ENCODE measurements around the gene HIVEP3. TPM values are rescaled to one million over a fixed set of nuclear protein-coding genes. Genes with fewer than 3 reads are reported as not detected.
"Not testable (repeated sequence)": the region's sequence is repeated elsewhere in the genome, so short reads cannot be mapped to it uniquely, and the experiment has no call there.

The HIVEP3 gene
- total RNA-seq, 4 donors from 2014 or later = 1.4 to 3.0 (median 2.3) TPM

DNA sequence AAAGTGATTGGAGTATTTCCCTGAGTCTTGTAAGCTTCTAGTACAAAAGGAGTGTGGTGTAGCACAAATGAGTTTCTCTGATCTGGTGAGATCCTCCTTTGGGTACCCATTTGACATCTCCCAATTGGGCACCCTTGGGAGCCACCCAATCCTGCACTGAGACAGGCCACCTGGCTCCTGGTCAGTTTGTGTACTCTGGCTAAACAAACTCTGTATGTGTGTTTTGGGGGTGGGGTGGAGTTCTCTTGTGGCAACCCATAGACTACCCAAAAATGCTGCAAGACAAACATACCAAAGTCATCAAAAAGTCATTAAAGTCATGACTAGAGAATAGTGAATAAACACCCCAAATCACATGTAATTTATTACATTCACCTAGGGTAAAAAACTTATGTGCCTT is 8.4 kb upstream of the HIVEP3 start:
- no peak for DNase-seq (ENCODE audit: extremely low spot score)
- Histone ChIP-seq H3K4me3 (no peak overlapping the region), H3K9me3 (no peaks in the 10 kb centered on the region), H3K27me3 (no peaks in the 10 kb centered on the region), H3K27ac (replicated peaks in 1 of 4) (no peak overlapping the region), H3K4me1 (no peaks in the 10 kb centered on the region), H3K36me3 (no peaks in the 10 kb centered on the region)
- no peak for TF ChIP-seq EP300 (IDR thresholded peaks at IDR 0.05)
- TF ChIP-seq, protein P1, sequence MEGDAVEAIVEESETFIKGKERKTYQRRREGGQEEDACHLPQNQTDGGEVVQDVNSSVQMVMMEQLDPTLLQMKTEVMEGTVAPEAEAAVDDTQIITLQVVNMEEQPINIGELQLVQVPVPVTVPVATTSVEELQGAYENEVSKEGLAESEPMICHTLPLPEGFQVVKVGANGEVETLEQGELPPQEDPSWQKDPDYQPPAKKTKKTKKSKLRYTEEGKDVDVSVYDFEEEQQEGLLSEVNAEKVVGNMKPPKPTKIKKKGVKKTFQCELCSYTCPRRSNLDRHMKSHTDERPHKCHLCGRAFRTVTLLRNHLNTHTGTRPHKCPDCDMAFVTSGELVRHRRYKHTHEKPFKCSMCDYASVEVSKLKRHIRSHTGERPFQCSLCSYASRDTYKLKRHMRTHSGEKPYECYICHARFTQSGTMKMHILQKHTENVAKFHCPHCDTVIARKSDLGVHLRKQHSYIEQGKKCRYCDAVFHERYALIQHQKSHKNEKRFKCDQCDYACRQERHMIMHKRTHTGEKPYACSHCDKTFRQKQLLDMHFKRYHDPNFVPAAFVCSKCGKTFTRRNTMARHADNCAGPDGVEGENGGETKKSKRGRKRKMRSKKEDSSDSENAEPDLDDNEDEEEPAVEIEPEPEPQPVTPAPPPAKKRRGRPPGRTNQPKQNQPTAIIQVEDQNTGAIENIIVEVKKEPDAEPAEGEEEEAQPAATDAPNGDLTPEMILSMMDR (IDR thresholded peaks at IDR 0.05) = no peak
- TF ChIP-seq POLR2A (IDR thresholded peaks at IDR 0.05; ENCODE audit: low read depth) = no peak
- no peak for TF ChIP-seq POLR2AphosphoS5 (IDR thresholded peaks at IDR 0.05)
- intact Hi-C loops (cut with DNase I) = no loop called here

DNA sequence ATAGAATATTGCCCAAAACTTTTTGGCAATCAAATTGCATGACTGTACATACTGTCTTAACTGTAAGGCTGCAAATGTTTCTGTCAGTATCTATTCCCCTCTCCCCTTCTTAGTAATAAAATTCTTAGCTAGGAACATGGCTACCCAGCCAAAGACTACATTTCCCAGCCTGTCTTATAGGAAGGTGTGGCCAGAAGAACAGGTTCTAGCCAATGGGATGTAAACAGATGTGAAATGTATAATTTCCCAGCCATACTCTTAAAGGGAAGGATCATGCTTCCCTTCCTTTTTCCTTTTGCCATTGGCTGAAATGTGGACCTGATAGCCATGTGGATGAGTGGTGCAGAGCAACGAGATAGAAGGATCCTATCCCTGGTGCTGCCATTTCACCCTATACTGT is 7.0 kb upstream of the HIVEP3 start:
- TF ChIP-seq EP300 (IDR thresholded peaks at IDR 0.05) (no peak), POLR2AphosphoS5 (IDR thresholded peaks at IDR 0.05) (no peak), POLR2A (IDR thresholded peaks at IDR 0.05; ENCODE audit: low read depth) (no peak)
- TF ChIP-seq, protein P1 (IDR thresholded peaks at IDR 0.05) = no peak
- WGBS = 41% methylated on average over 1 of the region's 1 CpG
- Histone ChIP-seq H3K9me3 (no peaks in the 10 kb centered on the region), H3K27me3 (no peaks in the 10 kb centered on the region), H3K4me1 (no peaks in the 10 kb centered on the region), H3K4me3 (no peak overlapping the region), H3K36me3 (no peaks in the 10 kb centered on the region), H3K27ac (replicated peaks in 1 of 4) (no peak overlapping the region)
- intact Hi-C loops (cut with DNase I) = no loop called here
- DNase-seq (ENCODE audit: extremely low spot score) = no peak

DNA sequence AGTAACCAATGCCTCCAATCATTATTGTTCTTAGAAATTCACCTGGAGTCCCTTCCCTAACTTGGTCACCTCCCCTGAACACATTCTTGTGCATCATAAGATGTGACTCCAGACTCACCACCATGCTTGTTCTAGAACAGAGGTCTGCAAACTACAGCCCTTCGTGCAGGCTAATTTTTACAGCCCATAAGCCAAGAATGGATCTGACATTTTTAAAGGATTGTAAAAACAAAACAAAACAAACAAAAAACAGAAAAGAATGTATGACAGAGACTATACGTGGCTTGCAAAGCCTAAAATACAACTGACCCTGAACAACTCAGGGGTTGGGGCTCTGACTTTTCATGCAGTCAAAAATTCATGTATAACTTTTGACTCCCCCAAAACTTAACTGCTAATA is 6.2 kb upstream of the HIVEP3 start:
- Histone ChIP-seq H3K27ac (replicated peaks in 1 of 4) (no peak overlapping the region), H3K9me3 (no peaks in the 10 kb centered on the region), H3K4me3 (no peak overlapping the region), H3K4me1 (peaks cover 0 to 4% (median 2%) of the 10 kb centered on the region in 4 donors), H3K36me3 (no peaks in the 10 kb centered on the region), H3K27me3 (no peaks in the 10 kb centered on the region)
- intact Hi-C loops (cut with DNase I) = no loop called here
- 63% methylated on average over 2 of the region's 2 CpGs for WGBS
- TF ChIP-seq, protein P1 (IDR thresholded peaks at IDR 0.05) = no peak
- TF ChIP-seq POLR2AphosphoS5 (IDR thresholded peaks at IDR 0.05) (no peak), EP300 (IDR thresholded peaks at IDR 0.05) (no peak), POLR2A (IDR thresholded peaks at IDR 0.05; ENCODE audit: low read depth) (no peak)
- no peak for DNase-seq (ENCODE audit: extremely low spot score)

DNA sequence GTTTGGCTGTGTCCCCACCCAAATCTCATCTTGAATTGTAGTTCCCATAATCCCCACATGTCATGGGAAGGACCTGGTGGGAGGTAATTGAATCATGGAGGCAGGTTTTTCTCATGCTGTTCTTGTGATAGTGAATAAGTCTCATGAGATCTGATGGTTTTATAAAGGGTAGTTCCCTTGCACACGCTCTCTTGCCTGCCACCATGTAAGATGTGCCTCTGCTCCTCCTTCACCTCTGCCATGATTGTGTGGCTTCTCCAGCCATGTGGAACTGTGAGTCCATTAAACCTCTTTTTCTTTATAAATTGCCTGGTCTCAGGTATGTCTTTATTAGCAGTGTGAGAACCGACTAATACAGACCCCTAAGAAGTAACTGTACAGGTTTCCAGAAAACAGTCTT is 2.5 kb upstream of the HIVEP3 start:
- H3K27me3 ChIP-seq; H3K9me3 ChIP-seq; DNase-seq (ENCODE audit: extremely low spot score); H3K4me3 ChIP-seq; intact Hi-C loops (cut with DNase I); H3K36me3 ChIP-seq; H3K27ac ChIP-seq (replicated peaks in 1 of 4): not testable (repeated sequence)
- WGBS = 91% methylated on average over 2 of the region's 2 CpGs
- H3K4me1 ChIP-seq = peaks cover 14 to 40% (median 32%) of the 10 kb centered on the region in 4 donors

DNA sequence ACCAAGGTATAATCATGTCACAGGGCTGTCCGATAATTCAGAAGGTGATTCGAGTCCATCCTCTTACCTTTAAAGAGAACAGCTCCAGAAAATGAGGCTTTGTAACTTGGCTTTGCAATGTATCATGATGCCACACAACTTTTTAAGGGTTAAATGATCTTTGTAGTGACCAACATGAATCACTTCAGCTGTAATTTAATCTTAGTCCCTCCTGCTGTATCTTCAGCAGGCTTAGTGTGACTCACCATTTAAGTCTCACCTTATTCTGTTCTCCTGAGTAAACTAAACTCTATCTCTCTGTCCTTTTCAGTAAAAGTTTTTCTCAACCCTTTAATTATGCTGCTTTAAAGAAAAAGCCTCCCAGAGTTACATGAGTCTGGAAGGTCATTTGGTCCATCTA is 1.9 kb upstream of the HIVEP3 start:
- peaks cover 20 to 46% (median 37%) of the 10 kb centered on the region in 4 donors for H3K4me1 ChIP-seq
- 75% methylated on average over 2 of the region's 2 CpGs for WGBS
- TF ChIP-seq POLR2AphosphoS5 (IDR thresholded peaks at IDR 0.05) (no peak), POLR2A (IDR thresholded peaks at IDR 0.05; ENCODE audit: low read depth) (no peak), EP300 (IDR thresholded peaks at IDR 0.05) (no peak)
- TF ChIP-seq, protein P1 (IDR thresholded peaks at IDR 0.05) = no peak
- no peak for DNase-seq (ENCODE audit: extremely low spot score)
- no peaks in the 10 kb centered on the region for H3K27me3 ChIP-seq
- H3K36me3 ChIP-seq = no peaks in the 10 kb centered on the region
- H3K9me3 ChIP-seq = no peaks in the 10 kb centered on the region
- H3K27ac ChIP-seq (replicated peaks in 1 of 4) = no peak overlapping the region
- H3K4me3 ChIP-seq = no peak overlapping the region
- intact Hi-C loops (cut with DNase I) = no loop called here
